SU-DHL-6 (cell line): ENCODE measurements around the gene SPNS1.

ENCODE experiments used
- EZH2phosphoT487 ChIP-seq: fragments of 200-600 bp; sonication (generic), shearing (Covaris generic); conservative IDR thresholded peaks from 2 replicates; pipeline ENCODE4 v1.6.1; 2018; ENCODE audit warnings: mild to moderate bottlenecking, antibody characterized with exemption, low read length, moderate library complexity, mixed read lengths
- TF ChIP-seq, protein P1 (sequence below): fragments of 200-600 bp; sonication (generic); IDR thresholded peaks from one replicate; pipeline ENCODE4 v1.5.1; 2017; ENCODE audit warnings: antibody characterized with exemption, mild to moderate bottlenecking, low read length, moderate library complexity; ENCODE audit not compliant: insufficient read depth, poor library complexity, severe bottlenecking

DNA sequence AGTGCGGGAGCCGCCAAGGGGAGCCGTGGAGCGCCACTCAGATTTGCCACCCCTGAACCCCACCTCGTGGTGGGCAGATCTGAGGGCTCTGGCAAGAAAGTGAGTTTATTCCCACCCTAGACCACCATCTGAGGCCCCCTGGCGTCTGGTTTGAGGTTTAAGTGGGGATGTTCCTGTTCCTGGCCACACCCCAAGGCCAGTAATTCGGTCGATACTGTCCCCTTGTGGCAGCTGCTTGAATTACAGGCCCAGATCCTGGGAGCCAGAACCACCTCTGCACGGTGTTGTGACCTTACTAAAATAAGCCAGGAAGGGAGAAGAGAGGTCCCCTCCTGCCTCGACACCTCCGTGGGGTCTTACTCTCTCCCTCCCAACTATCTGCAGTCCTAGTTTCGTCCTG is 6.9 kb downstream of the SPNS1 start:
- TF ChIP-seq, protein P1, sequence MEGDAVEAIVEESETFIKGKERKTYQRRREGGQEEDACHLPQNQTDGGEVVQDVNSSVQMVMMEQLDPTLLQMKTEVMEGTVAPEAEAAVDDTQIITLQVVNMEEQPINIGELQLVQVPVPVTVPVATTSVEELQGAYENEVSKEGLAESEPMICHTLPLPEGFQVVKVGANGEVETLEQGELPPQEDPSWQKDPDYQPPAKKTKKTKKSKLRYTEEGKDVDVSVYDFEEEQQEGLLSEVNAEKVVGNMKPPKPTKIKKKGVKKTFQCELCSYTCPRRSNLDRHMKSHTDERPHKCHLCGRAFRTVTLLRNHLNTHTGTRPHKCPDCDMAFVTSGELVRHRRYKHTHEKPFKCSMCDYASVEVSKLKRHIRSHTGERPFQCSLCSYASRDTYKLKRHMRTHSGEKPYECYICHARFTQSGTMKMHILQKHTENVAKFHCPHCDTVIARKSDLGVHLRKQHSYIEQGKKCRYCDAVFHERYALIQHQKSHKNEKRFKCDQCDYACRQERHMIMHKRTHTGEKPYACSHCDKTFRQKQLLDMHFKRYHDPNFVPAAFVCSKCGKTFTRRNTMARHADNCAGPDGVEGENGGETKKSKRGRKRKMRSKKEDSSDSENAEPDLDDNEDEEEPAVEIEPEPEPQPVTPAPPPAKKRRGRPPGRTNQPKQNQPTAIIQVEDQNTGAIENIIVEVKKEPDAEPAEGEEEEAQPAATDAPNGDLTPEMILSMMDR = peak; percentile 94
- TF ChIP-seq EZH2phosphoT487 = no peak
